NCI-H446 (cell line): Measurements from ENCODE around the gene SYT13.
"Not testable (repeated sequence)": the region's sequence is repeated elsewhere in the genome, so short reads cannot be mapped to it uniquely, and the experiment has no call there.

Source experiments
- DNase-seq, 2 experiments: peaks; one replicate each; lab custom pipeline; 2025; lab: John Stamatoyannopoulos, UW

Gene SYT13

GRCh38 chr11:45273509-45273908, 12.6 kb downstream of the SYT13 start:
- no peak for DNase-seq

DNA sequence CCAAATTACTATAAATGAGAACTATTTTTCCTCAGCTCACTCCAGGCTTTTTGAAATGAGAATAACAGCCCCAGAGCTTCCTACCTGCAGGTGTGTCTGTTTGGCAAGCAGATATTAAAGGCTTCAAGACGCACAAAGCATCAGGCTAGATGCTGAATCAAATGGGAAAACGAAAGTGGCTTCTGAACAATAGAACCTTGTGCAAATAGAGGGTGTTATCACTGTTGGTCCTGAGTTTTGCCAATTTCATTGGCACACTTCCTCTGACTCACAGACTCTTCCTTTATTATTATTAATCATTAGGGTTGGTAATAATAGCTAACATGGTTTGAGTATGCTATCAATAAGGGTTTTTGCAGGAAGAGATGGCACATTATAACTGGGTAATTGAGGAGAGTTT, 13.4 kb downstream of the SYT13 start:
- no peak for DNase-seq

- DNase-seq = no peak
These were observed 15.0 kb downstream of the SYT13 start for GRCh38 chr11:45270946-45271716.

GRCh38 chr11:45269678-45270077, 16.5 kb downstream of the SYT13 start:
- DNase-seq = no peak

- DNase-seq = no peak
These were observed 18.4 kb downstream of the SYT13 start for GRCh38 chr11:45267652-45268299.

GRCh38 chr11:45267052-45267451, 19.1 kb downstream of the SYT13 start:
- no peak for DNase-seq

GRCh38 chr11:45266676-45267020, 19.5 kb downstream of the SYT13 start:
- no peak for DNase-seq

GRCh38 chr11:45265969-45266675, 20.0 kb downstream of the SYT13 start:
- DNase-seq = no peak

DNA sequence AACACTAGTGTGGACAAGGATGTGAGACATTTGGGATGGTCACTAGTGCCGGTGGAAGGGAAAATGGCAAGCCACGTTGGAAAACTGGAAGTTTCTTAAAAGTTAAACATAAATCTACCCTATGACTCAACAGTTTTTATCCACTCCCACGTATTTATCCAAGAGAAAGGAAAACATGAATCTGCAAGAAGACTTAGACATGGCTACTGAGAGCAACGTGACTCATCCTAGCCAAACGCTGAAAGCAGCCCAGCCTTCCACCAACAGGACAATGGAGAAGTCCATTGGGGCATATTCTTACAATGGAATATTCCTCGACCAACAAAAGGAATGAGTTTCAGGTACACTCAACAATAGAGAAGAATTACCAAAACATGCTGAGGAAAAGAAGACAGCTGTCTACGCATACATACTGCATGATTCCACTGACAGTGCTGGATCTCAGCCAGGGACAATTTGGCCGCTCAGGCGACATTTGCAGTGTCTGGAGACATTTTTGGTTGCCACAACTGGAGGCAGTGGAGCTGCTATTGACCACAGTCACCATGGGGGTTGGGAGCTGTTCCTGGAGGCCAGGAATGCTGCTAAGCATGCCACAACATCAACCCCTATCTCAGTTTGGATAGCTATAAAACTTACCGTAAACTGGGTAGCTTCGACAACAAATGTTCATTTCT, 21.2 kb downstream of the SYT13 start:
- peak in 1 of 2 experiments; percentile 37 for DNase-seq

GRCh38 chr11:45263773-45264172, 22.4 kb downstream of the SYT13 start:
- no peak for DNase-seq

DNA sequence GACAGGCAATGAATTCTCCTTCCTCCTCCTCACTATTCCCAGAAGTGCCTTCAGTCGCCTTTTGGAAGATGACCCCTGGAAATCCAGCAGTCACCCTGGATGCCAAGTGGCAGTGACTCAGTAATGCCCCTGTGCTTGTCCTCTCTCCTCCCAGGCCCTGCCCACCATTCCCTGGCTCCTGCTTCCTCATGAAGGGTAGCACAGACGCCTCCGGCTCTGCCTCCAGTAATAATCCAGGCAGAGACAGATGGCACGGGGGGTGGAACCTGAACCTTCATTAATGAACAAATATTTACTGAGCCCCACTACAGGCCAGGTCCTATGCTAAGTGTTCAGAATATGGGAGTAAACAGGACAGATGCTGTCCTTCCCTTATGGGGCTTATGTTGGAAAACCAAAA, 23.2 kb downstream of the SYT13 start:
- peak; percentile 77 to 87 for DNase-seq

DNA sequence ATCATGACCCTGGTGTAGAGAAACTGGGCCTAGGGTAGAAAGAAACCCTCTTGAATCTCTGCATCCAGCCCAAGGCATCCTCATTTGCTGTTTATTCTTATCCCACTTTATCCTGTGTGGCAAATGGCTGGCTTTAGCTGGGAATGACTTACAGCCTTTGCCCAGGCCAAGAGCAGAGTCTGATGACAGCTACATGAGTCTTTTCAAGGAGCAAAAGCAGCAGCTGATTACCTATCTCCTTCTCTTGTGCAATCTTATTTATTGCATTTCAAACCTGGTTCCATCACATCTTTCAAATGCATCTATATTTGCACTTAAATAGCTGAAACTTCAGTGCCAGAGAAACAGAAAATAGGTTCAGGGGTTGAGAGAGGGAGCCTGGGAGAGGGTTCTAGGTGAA, 26.1 kb downstream of the SYT13 start:
- DNase-seq = no peak

DNA sequence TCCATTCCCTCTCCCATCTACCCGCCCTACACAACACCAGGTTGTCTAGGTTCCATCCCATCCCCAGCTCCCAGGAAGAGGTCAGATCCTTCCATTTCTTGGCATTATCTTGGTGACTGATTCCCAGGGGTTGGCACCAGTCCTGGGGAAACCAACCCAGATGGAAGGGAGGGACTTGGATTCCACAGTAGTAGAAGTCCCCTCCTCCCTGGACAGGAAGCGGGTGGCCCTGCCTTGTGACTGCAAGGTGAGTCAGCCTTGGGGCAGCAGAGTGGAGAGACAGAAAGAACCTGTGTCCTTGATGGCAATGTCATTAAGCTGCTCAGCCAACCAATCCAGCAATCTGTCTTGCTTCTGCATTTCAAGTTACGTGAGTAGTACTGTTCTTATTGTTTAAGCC, 26.5 kb downstream of the SYT13 start:
- peak; percentile 62 to 84 for DNase-seq

- peak; percentile 44 to 57 for DNase-seq
These were observed 27.1 kb downstream of the SYT13 start for GRCh38 chr11:45258982-45259530.

DNA sequence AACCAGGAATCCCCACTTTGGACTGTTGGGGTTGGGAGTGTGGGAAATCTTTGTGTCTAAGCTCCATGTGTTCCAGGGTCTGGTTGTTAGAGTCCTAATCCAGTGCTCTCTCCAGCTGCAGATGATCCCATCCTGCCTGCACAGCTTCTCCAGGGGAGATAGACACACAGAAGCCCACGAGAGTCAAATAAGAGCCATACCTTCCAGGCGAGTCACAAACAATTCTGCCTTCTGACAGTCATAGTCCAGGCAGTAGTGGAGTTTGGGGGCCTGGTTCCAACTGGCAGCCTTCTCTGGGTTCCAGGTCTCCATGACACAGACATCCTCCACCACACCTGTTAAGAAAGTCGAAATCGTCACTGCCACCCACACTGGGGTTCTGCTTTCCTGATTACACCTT, 32.1 kb downstream of the SYT13 start:
- DNase-seq = no peak

DNA sequence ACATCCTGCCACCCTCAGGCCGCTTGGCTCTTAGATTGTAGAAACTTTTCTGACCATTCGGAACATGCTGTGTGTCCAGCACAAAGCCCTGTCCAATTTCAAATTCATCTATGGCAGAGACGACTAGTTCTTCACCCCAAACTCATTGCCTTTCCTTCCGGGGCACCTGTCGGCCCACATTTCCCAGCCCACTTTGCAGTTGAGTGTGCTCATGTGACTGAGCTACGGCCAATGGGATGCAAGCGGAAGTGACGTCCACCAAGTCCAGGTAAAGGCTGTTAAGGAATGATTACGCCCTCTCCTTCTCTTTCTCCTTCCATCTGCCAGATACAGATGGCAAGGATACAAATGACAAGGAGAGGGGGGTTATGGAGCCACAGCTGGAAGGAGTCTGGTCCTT, 32.5 kb downstream of the SYT13 start:
- no peak for DNase-seq

- peak in 1 of 2 experiments; percentile 20 for DNase-seq
These were observed 33.3 kb downstream of the SYT13 start for GRCh38 chr11:45252877-45253276.

GRCh38 chr11:45252134-45252856, 33.8 kb downstream of the SYT13 start:
- DNase-seq = no peak

- DNase-seq = peak in 1 of 2 experiments; percentile 78
These were observed 36.0 kb downstream of the SYT13 start for GRCh38 chr11:45250035-45250718.

GRCh38 chr11:45249372-45249771, 36.8 kb downstream of the SYT13 start:
- not testable (repeated sequence) for DNase-seq

- DNase-seq = no peak
These were observed 37.6 kb downstream of the SYT13 start for GRCh38 chr11:45248501-45249011.
